HCT116 (cell line): ENCODE measurements around the gene SMYD4. TPM values are rescaled to one million over a fixed set of nuclear protein-coding genes. Genes with fewer than 3 reads are reported as not detected.

Experiments used
- ATAC-seq: fragments of 200-7000 bp; cut with Tn5 transposase; 2 replicates; pipeline ENCODE4 v1.9.1; 2020; ENCODE audit warnings: mild to moderate bottlenecking, moderate library complexity
- BruUV-seq: library from RNA; stranded (reverse); fragments of 400-500 nt; replicated peaks from 2 replicates; lab custom pipeline; 2021; lab: Mats Ljungman, UMichigan
- CTCF ChIA-PET: fragments of 300-600 bp; sonication (Branson Sonifier 250); formaldehyde crosslinking; loops from one replicate; lab custom pipeline; 2021; ENCODE audit warnings: antibody characterized with exemption; lab: Charles Lee
- POLR2A ChIA-PET: fragments of 300-600, 350-600 bp; sonication (Branson Sonifier 250); formaldehyde crosslinking; loops from one replicate; lab custom pipeline; 2021; ENCODE audit warnings: antibody characterized with exemption; lab: Charles Lee
- RAD21 ChIA-PET, 2 experiments: fragments of 300-600 bp; sonication (Branson Sonifier 250); formaldehyde crosslinking; loops; one replicate each; lab custom pipeline; 2023; ENCODE audit warnings: low total read pairs in 2 of 2; ENCODE audit not compliant: uncharacterized antibody in 2 of 2, unreplicated experiment in 2 of 2, low non-redundant PET in 1 of 2; lab: Charles Lee
- DNase-seq: peaks from one replicate; pipeline ENCODE4 v3.0.0-alpha.2; 2010; ENCODE audit warnings: low read depth, low spot score
- H2AFZ ChIP-seq: fragments of 200-600 bp; shearing (Covaris generic), sonication (generic); 2 replicates; pipeline ENCODE4 v1.6.1; 2017; ENCODE audit warnings: low read depth, mixed run types, mixed read lengths, antibody characterized with exemption, low read length; ENCODE audit not compliant: poor library complexity, severe bottlenecking
- H3K27ac ChIP-seq: 2 replicates; pipeline ENCODE4 v1.5.1; 2012; ENCODE audit warnings: low read depth, low read length
- H3K27me3 ChIP-seq: fragments of 200-600 bp; sonication (generic); 2 replicates; pipeline ENCODE4 v1.6.1; 2016; ENCODE audit warnings: mixed run types, low read length, mixed read lengths; ENCODE audit not compliant: insufficient read depth
- H3K36me3 ChIP-seq, 2 experiments: fragments of 200-500 bp in 1 of 2; fragments of 200-600 bp in 1 of 2; sonication (Bioruptor generic) in 1 of 2; sonication (generic) in 1 of 2; 2 replicates each; pipeline versions ENCODE4 v1.5.1 to v1.6.1; 2014 to 2016; ENCODE audit warnings: low read length in 2 of 2, inconsistent platforms in 1 of 2, mixed read lengths in 1 of 2, mixed run types in 1 of 2; ENCODE audit not compliant: insufficient read depth in 2 of 2, control insufficient read depth in 1 of 2
- H3K4me1 ChIP-seq, 2 experiments: fragments of 200-600 bp in 1 of 2; sonication (generic) in 1 of 2; 2 replicates each; pipeline versions ENCODE4 v1.5.1 to v1.6.1; 2012 to 2017; ENCODE audit warnings: low read length in 2 of 2, inconsistent platforms in 1 of 2, mild to moderate bottlenecking in 1 of 2, mixed read lengths in 1 of 2, mixed run types in 1 of 2, moderate library complexity in 1 of 2; ENCODE audit not compliant: insufficient read depth in 2 of 2, control insufficient read depth in 1 of 2
- H3K4me2 ChIP-seq: fragments of 200-600 bp; sonication (generic); 2 replicates; pipeline ENCODE4 v1.6.1; 2017; ENCODE audit warnings: mixed run types, low read length, mixed read lengths
- H3K4me3 ChIP-seq, 2 experiments: fragments of 200-600 bp in 1 of 2; sonication (generic) in 1 of 2; replicated peaks in 1 of 2; 2 replicates each; pipeline ENCODE4 v1.5.1; 2011 to 2016; ENCODE audit warnings: low read length in 2 of 2, control low read depth in 1 of 2, low read depth in 1 of 2, mild to moderate bottlenecking in 1 of 2, mixed read lengths in 1 of 2, mixed run types in 1 of 2
- H3K79me2 ChIP-seq: fragments of 200-600 bp; sonication (generic); 2 replicates; pipeline ENCODE4 v1.6.1; 2017; ENCODE audit warnings: mild to moderate bottlenecking, mixed run types, low read length, moderate library complexity, mixed read lengths; ENCODE audit not compliant: insufficient read depth
- H3K9ac ChIP-seq: fragments of 200-600 bp; sonication (generic); 2 replicates; pipeline ENCODE4 v1.6.1; 2016; ENCODE audit warnings: low read length, mixed read lengths
- H3K9me2 ChIP-seq: fragments of 200-600 bp; sonication (generic), shearing (Covaris generic); 2 replicates; pipeline ENCODE4 v1.6.1; 2017; ENCODE audit warnings: mixed run types, mild to moderate bottlenecking, moderate library complexity; ENCODE audit not compliant: insufficient read depth
- H3K9me3 ChIP-seq, 2 experiments: fragments of 200-500 bp in 1 of 2; fragments of 200-600 bp in 1 of 2; sonication (Bioruptor generic) in 1 of 2; sonication (generic) in 1 of 2; 2 replicates each; pipeline ENCODE4 v1.6.1; 2014 to 2017; ENCODE audit warnings: low read length in 2 of 2, mixed read lengths in 2 of 2, inconsistent platforms in 1 of 2, low read depth in 1 of 2, mild to moderate bottlenecking in 1 of 2, mixed run types in 1 of 2, moderate library complexity in 1 of 2; ENCODE audit not compliant: control insufficient read depth in 1 of 2, insufficient read depth in 1 of 2
- H4K20me1 ChIP-seq: fragments of 200-600 bp; sonication (generic), shearing (Covaris generic); 2 replicates; pipeline ENCODE4 v1.6.1; 2017; ENCODE audit warnings: mixed run types, mild to moderate bottlenecking, moderate library complexity; ENCODE audit not compliant: insufficient read depth
- ATF3 ChIP-seq: IDR thresholded peaks from 2 replicates; pipeline ENCODE4 v1.6.1; 2012
- CBX3 ChIP-seq: IDR thresholded peaks from 2 replicates; pipeline ENCODE4 v1.6.1; 2012; ENCODE audit warnings: low read depth
- CEBPB ChIP-seq: IDR thresholded peaks from 2 replicates; pipeline ENCODE4 v1.6.1; 2012; ENCODE audit warnings: low read depth
- ELF1 ChIP-seq: IDR thresholded peaks from 2 replicates; pipeline ENCODE4 v1.6.1; 2012; ENCODE audit warnings: low read depth, borderline replicate concordance
- JUND ChIP-seq: IDR thresholded peaks from 2 replicates; pipeline ENCODE4 v1.6.1; 2012
- POLR2A ChIP-seq: IDR thresholded peaks from 2 replicates; pipeline ENCODE4 v1.7.0; 2011; ENCODE audit warnings: borderline replicate concordance; ENCODE audit not compliant: insufficient read depth, insufficient read length; ENCODE audit errors: extremely low read depth
- SP1 ChIP-seq: IDR thresholded peaks from 2 replicates; pipeline ENCODE4 v1.6.1; 2012; ENCODE audit warnings: low read depth
- SRF ChIP-seq: IDR thresholded peaks from 2 replicates; pipeline ENCODE4 v1.6.1; 2012; ENCODE audit warnings: low read depth
- TCF7L2 ChIP-seq: IDR thresholded peaks from 2 replicates; pipeline ENCODE4 v1.7.0; 2011; ENCODE audit warnings: borderline replicate concordance, inconsistent platforms; ENCODE audit not compliant: insufficient read depth, insufficient read length; ENCODE audit errors: extremely low read depth
- ZFX ChIP-seq: fragments of 450-650 bp; IDR thresholded peaks from 2 replicates; pipeline ENCODE4 v1.6.1; 2017
- intact Hi-C: fragments of 100-400 bp; cut with micrococcal nuclease; formaldehyde crosslinking; loops from 2 replicates; pipeline ENCODE4 v1.10.0; 2022
- total RNA-seq: library from RNA; stranded (reverse); gene quantifications from one replicate; pipeline ENCODE4 v1.2.1, GENCODE V29; 2021; ENCODE audit not compliant: unreplicated experiment
- TF ChIP-seq, protein P1 (sequence below): IDR thresholded peaks from 2 replicates; pipeline ENCODE4 v1.6.1; 2012
- TF ChIP-seq, protein P2 (sequence below): IDR thresholded peaks from 2 replicates; pipeline ENCODE4 v1.6.1; 2012; ENCODE audit warnings: low read depth
- TF ChIP-seq, protein P3 (sequence below), 3 experiments: fragments of 200-600 bp in 1 of 3; sonication (generic) in 1 of 3; IDR thresholded peaks in 2 of 3; conservative IDR thresholded peaks in 1 of 3; 2 replicates each; pipeline ENCODE4 v1.5.1; 2012 to 2017; ENCODE audit warnings: low read depth in 2 of 3, low read length in 2 of 3, antibody characterized with exemption in 1 of 3, borderline replicate concordance in 1 of 3, control low read depth in 1 of 3, mild to moderate bottlenecking in 1 of 3, mixed read lengths in 1 of 3, mixed run types in 1 of 3, moderate library complexity in 1 of 3; ENCODE audit not compliant: insufficient read depth in 1 of 3

The SMYD4 gene
- total RNA-seq, 1 experiment from 2014 or later, result 16.9 TPM

DNA sequence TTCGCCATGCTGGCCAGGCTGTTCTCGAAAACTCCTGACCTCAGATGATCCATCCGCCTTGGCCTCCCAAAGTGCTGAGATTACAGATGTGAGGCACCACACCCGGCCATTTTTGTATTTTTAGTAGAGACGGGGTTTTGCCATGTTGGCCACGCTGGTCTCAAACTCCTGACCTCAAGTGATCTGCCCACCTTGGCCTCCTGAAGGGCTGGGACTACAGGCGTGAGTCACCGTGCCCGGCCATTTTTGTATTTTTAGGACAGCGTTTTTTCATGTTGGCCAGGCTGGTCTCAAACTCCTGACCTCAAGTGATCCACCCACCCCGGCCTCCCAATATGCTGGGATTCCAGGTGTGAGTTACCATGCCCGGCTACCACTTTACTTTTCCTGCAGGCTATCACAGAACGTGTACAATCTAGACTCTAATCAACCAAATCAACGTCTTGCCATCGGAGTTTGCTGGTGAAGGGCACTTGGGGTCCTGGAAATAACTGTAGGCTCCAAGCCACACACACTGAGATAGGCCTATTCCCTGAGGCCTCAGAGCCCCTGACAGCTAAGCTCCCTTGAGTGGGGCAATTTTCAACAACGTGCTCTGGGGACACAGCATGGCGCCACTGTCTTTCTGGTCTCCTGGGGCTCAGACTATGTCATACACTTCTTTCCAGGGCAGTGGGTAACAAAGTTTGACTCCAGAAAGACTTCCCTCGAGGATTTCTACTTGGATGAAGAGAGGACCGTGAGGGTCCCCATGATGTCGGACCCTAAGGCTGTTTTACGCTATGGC is 55.1 kb downstream of the SMYD4 start:
- no peaks in the 10 kb centered on the region for H3K4me1 ChIP-seq
- H3K36me3 ChIP-seq, result peaks cover 3 to 9% of the 10 kb centered on the region in 2 experiments; a peak in 3 of 4 replicates
- H3K27ac ChIP-seq, result no peak overlapping the region
- POLR2A ChIA-PET, result interaction anchor here (1.1 to 1.3 kb wide), 2 partner anchors 28 to 58 kb away, joined by 3 to 4 read pairs; no protein-coding TSS in a partner anchor
- no peak for ATAC-seq
- H3K27me3 ChIP-seq, result no peaks in the 10 kb centered on the region
- no peaks in the 10 kb centered on the region for H3K9me2 ChIP-seq
- intact Hi-C loops, result no loop called here
- no peak overlapping the region for H2AFZ ChIP-seq
- no peaks in the 10 kb centered on the region for H3K9me3 ChIP-seq
- TF ChIP-seq ATF3 (no peak), CEBPB (no peak), CBX3 (no peak), POLR2A (no peak), SP1 (no peak), ELF1 (no peak)
- RAD21 ChIA-PET, result no interaction called here
- H3K9ac ChIP-seq, result no peak overlapping the region
- no peak overlapping the region for H3K4me2 ChIP-seq
- H3K79me2 ChIP-seq, result no peaks in the 10 kb centered on the region
- no peaks in the 10 kb centered on the region for H4K20me1 ChIP-seq
- no peak overlapping the region for H3K4me3 ChIP-seq
- CTCF ChIA-PET, result no interaction called here
- no TSS peak for BruUV-seq
- DNase-seq, result no peak

DNA sequence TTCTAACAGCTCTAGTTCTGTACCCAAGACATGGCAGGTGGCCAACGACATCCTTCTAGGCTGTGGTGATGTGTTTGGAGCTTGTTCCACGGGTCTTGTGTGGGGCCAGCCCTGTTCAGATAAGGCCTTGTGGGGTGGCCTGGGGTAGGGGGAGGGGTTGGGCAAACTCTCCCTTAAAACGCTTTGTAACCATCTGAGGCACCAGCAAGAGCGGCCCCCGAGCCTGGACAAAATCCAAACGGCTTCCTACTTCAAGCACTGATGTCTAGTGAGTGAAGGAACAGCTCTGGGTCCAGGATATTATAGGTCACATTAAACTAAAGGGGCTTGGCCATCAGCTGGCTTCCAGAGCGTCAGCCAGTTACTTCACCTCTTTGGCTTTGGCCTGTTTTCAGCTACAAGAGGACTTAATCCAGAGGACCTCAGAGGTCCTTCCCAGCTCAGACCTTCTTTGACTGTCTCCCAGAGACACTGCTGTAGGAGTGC is 56.0 kb downstream of the SMYD4 start:
- H4K20me1 ChIP-seq, result no peaks in the 10 kb centered on the region
- no peaks in the 10 kb centered on the region for H3K9me3 ChIP-seq
- H3K4me3 ChIP-seq, result no peak overlapping the region
- BruUV-seq, result no TSS peak
- no peak overlapping the region for H3K27ac ChIP-seq
- H3K27me3 ChIP-seq, result no peaks in the 10 kb centered on the region
- POLR2A ChIA-PET, result interaction anchor here (1.1 to 1.3 kb wide), 2 partner anchors 27 to 57 kb away, joined by 3 to 4 read pairs; no protein-coding TSS in a partner anchor
- RAD21 ChIA-PET, result no interaction called here
- H3K36me3 ChIP-seq, result peaks cover 3 to 6% of the 10 kb centered on the region in 2 experiments; a peak in 3 of 4 replicates
- DNase-seq (no peak), ATAC-seq (no peak)
- H3K4me1 ChIP-seq, result no peaks in the 10 kb centered on the region
- no peak overlapping the region for H3K4me2 ChIP-seq
- intact Hi-C loops, result no loop called here
- no peak overlapping the region for H2AFZ ChIP-seq
- CTCF ChIA-PET, result interaction anchor here (1.0 kb wide), 1 partner anchor 10 kb away, joined by 3 read pairs; no protein-coding TSS in a partner anchor
- no peaks in the 10 kb centered on the region for H3K79me2 ChIP-seq
- no peaks in the 10 kb centered on the region for H3K9me2 ChIP-seq
- H3K9ac ChIP-seq, result no peak overlapping the region
- TF ChIP-seq CEBPB, result no peak
- no peak for TF ChIP-seq ELF1
- TF ChIP-seq, protein P1, sequence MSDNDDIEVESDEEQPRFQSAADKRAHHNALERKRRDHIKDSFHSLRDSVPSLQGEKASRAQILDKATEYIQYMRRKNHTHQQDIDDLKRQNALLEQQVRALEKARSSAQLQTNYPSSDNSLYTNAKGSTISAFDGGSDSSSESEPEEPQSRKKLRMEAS, result no peak
- TF ChIP-seq JUND, result no peak
- TF ChIP-seq ATF3, result no peak
- TF ChIP-seq, protein P2, sequence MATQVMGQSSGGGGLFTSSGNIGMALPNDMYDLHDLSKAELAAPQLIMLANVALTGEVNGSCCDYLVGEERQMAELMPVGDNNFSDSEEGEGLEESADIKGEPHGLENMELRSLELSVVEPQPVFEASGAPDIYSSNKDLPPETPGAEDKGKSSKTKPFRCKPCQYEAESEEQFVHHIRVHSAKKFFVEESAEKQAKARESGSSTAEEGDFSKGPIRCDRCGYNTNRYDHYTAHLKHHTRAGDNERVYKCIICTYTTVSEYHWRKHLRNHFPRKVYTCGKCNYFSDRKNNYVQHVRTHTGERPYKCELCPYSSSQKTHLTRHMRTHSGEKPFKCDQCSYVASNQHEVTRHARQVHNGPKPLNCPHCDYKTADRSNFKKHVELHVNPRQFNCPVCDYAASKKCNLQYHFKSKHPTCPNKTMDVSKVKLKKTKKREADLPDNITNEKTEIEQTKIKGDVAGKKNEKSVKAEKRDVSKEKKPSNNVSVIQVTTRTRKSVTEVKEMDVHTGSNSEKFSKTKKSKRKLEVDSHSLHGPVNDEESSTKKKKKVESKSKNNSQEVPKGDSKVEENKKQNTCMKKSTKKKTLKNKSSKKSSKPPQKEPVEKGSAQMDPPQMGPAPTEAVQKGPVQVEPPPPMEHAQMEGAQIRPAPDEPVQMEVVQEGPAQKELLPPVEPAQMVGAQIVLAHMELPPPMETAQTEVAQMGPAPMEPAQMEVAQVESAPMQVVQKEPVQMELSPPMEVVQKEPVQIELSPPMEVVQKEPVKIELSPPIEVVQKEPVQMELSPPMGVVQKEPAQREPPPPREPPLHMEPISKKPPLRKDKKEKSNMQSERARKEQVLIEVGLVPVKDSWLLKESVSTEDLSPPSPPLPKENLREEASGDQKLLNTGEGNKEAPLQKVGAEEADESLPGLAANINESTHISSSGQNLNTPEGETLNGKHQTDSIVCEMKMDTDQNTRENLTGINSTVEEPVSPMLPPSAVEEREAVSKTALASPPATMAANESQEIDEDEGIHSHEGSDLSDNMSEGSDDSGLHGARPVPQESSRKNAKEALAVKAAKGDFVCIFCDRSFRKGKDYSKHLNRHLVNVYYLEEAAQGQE, result no peak
- TF ChIP-seq ZFX, result no peak
- TF ChIP-seq TCF7L2, result no peak
- TF ChIP-seq SRF, result no peak
- TF ChIP-seq, protein P3, sequence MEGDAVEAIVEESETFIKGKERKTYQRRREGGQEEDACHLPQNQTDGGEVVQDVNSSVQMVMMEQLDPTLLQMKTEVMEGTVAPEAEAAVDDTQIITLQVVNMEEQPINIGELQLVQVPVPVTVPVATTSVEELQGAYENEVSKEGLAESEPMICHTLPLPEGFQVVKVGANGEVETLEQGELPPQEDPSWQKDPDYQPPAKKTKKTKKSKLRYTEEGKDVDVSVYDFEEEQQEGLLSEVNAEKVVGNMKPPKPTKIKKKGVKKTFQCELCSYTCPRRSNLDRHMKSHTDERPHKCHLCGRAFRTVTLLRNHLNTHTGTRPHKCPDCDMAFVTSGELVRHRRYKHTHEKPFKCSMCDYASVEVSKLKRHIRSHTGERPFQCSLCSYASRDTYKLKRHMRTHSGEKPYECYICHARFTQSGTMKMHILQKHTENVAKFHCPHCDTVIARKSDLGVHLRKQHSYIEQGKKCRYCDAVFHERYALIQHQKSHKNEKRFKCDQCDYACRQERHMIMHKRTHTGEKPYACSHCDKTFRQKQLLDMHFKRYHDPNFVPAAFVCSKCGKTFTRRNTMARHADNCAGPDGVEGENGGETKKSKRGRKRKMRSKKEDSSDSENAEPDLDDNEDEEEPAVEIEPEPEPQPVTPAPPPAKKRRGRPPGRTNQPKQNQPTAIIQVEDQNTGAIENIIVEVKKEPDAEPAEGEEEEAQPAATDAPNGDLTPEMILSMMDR (IDR thresholded peaks at IDR 0.05 in 2 of 3, conservative IDR thresholded peaks at IDR 0.05 in 1 of 3; ENCODE audit: borderline replicate concordance in 1 of 3, insufficient read depth in 1 of 3, low read depth in 2 of 3, low read length in 2 of 3), result no peak
